HPDE6-E6E7 (cell line): ENCODE data around the gene AAK1.
"Not testable (repeated sequence)": the region's sequence is repeated elsewhere in the genome, so short reads cannot be mapped to it uniquely, and the experiment has no call there.

ENCODE experiments used
- DNase-seq: peaks from one replicate; pipeline ENCODE4 v3.0.0; 2011; ENCODE audit warnings: missing footprints; ENCODE audit errors: extremely low spot score

The AAK1 gene

DNA sequence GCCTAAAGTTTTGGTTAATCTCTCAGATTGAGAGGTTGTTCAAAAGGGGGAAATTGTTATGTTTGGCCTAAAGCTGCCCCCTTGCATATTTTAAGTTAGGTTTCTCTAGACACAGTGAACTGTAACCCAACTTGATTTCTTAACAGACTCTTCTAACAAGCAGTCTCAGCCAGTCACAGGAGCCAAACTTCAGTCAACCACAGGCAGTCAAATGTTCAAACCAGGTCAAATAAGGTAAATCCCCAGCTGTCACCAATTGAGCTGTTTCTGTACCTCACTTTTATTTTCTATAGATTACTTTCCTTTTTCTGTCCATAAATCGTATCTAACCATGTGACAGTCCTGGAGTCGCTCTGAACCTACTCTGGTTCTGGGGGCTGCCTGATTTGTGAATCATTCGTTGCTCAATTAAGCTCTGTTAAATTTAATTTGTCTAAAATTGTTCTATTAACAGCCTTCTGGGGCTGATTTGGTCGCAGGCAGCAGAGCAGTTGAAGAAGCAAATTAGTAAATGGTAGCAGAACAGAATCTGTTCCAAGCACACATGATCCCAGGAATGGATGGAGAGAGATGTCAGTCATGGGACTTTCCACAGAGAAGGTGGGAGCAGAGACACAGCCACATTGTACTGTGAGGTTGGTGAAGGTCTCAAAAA, 189.9 kb downstream of the AAK1 start:
- no peak for DNase-seq

DNA sequence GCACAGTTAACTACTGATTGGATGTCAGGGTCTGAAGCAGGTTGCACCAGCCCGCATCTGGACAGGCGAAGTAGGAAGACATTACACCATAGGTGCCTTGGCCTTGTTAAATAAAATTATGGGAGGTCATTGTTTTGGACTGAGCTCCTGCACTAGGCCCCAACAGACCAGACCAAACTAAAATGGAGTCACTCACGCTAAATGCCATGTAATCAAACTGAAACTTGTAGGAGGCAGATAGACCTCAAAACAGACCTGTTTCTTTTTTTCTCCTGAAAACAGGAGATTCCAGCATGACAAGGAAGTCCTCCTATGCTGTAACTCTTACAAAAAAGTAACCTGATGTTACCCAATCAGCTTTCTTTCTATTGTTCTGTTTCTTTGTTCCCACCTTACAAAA, 190.9 kb downstream of the AAK1 start:
- no peak for DNase-seq

DNA sequence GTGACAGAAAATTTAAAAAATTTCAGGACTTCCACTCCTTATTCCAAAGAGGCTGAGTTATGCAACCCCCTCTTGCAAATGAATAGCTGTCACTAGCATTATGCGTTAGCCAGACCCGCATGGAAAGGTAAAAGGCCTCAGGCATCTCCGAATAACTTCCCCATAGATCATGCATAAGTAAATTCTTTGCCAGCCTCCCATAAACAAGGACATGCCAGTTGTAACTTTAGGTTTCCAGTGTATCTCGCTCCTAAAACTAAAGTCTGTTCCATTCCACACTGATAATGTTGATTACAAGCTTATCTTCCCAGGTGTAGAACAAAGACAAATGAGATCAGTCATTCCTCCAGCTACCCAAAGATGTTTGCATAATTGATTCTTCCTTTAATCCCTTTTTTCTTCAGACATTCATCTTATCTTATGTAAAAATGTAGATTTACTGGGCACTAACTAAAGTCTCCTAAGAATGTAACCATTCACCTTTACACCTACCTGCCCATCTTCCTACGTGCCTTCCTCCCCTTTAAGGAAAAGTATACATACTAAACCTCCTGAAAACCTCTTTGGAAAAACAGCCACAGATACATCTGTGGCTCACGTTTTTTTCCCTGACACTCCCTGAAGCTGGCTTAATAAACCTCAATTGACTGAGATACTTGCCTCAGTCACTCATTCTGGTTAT, 192.7 kb downstream of the AAK1 start:
- DNase-seq: no peak

DNA sequence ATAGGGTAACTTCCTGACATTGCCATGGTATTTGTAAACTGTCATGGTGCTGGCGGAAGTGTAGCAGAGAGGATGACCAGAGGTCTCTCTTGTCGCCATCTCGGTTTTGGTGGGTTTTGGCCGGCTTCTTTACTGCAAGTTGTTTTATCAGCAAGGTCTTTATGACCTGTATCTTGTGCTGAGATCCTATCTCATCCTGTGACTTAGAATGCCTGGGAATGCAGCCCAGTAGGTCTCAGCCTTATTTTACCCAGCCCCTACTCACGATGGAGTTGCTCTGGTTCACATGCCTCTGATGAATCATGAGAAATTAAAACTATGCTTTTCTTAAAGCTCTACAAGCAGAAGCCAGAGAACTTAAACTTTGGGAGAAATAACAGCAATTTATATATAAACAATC, 193.6 kb downstream of the AAK1 start:
- DNase-seq: no peak

DNA sequence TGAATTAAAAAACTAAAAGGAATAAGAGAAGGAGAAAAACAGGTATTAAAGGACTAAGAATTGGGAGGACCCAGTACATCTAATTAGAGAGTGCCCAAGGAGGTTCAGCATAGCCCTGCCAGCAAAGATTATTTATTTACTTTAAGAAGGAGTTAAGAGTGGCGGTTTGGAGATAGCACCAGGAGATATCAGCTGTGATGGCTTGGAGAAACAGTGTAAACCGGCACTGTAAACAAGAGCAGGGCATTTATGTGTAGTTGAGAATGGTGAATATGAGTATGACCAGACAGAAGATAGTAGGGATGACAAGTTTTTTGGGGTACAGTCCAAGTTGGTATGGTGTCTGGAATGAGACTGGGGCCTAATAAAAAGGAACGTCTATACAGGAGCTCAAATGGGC, 199.9 kb downstream of the AAK1 start:
- DNase-seq: not testable (repeated sequence)

DNA sequence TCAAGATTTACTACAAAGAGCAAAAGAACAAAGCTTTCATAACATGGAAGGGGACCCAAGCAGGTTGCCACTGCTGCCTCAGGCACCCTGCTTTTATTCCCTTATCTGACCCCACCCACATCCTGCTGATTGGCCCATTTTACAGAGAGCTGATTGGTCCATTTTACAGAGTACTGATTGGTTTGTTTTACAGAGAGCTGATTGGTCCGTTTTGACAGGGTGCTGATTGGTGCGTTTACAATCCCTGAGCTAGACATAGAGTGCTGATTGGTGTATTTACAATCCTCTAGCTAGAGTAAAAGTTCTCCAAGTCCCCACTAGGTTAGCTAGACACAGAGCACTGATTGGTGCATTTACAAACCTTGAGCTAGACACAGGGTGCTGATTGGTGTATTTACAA, 204.0 kb downstream of the AAK1 start:
- DNase-seq: not testable (repeated sequence)

DNA sequence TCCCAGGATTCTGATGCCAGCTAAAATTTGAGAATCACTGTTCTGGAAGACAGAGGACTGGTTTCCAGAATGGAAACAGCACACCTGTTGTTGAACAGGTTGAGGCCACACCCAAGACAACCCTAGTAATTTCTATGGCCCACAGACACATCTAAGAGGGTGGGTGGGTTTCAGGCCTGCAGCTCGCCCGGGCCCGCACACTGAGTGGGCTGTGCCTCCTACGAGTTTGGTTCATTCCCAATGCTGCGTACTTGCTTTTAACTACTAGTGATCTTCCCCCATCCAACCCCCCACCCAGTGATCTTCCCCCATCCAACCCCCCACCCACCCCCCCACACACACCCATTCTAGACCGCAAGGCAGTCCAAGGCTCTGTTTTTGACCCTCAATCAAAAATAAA, 205.0 kb downstream of the AAK1 start:
- no peak for DNase-seq

DNA sequence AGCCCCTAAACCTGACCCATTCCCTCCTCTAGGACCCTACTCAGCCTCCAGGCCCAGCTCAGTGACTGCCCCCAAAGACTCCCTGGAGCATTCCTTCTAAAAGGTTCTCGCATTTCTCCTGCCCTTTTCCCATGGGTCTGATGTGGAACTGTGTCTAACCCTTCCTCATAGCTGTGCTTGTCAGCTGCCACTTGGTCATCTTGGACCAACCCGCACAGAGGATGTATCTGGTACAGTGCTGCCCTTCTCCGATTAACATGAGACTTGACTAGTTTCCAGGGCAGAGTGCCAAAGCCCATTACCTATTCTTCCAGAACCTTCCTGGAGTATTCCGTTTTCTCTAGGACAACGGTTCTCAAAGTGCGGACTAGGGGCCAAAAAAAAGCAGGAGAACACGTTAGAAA, 205.8 kb downstream of the AAK1 start:
- peak; percentile 19 for DNase-seq

DNA sequence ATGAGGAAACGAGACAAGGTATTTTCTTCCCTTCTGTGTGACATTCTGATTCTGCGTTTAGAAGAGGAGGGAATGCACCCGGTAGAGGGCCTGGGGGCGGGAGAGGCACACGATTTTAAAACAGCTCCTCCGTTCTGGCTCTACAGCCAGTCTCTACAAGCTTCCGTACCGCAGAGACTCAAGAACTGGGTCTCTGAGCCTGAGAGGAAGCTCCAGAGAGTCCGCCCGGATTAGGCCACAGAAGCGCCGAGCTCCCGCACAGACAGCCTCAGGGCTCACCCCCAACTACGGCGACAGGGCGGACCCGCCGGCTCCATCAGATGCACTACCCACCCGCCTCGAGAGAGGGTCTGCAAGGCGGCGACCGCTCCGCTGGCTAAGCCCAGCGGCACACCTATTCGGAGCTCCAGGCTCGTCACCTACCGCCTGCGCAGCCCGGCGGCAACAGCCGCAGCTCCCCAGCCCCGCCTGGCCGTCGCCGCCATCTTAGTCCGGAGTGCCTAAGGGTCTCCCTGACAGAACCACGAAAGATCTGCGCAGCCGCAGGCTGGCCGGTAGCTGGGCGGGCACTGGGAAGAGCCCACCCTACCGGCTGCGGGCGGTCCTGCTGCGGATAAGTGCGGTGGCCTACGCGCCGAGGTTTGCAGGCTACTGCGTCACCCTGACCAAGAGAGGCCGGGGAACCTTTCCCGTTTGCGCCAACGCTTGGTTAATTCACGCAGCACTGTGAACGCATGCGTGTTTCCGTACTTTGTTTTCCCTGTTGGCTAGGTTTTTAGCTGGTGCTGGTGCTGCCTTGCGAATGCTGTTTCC, 206.4 kb downstream of the AAK1 start, which contains the start of gene NFU1:
Gene NFU1, minus strand, starts transcription at position 498 of the 813 bp plus-strand sequence. Its CDS starts 13 bp downstream, at position 485.
- peak; percentile 91 for DNase-seq

DNA sequence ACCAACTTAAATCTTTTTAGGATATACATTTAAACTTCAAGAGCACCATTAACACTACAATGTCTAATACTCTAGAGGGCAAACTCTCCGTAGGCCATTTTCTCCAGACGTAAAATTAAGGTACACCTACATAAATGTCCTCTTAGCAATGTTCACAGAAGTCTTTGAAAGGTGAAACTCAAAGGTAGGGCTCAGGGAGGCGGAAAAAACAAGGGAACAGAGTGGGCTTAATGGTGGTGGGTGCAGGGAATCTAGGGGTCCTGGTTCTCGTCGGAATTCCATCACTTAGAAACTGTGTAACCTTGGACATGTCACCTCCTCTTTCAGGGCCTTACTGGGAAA, 207.0 kb downstream of the AAK1 start:
- peak; percentile 4 for DNase-seq

DNA sequence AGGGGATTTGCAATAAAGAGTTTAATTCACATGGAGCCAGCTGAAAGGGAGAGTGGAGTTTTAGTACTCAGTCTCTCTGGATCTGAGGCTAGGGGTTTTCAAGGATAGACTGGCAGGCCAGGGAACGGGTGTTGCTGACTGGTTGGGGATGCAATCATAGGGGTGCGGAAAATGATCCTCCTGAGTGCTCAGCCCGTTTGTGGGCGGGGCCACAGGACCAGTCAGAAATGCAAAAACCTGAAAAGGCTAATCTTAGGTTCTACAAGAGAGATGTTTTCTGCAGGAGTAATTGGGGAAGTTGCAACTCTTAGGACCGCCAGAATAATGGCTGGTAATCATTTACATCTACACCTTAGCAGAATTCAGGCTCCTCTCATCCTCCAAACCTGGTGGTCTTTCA, 208.8 kb downstream of the AAK1 start:
- no peak for DNase-seq

DNA sequence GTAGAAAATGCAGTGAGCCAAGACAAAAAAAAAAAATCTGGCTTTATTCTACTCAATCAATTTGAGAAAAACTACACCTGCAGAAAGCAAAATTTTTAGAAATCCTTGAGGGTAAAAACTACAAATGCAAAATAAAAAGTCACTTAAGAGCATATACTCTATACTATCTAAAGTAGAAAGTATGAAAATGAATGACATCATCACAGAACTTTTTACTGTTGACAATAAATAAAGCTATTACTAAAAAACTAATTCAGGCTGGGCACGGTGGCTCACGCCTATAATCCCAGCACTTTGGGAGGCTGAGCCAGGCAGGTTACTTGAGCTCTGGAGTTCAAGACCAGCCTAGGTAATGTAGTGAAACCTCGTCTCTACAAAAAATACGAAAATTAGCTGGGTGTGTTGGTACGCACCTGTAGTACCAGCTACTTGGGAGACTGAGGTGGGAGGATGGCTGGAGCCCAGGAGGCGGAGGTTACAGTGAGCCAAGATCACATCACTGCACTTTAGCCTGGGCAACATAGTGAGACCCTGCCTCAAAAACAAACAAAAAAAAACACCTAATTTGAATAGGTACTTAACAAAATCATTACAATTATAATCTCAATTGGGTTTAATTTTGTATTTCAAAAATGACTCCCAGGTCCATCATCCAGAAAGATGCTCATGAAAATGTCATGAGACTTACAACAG, 213.9 kb downstream of the AAK1 start:
- DNase-seq: no peak

DNA sequence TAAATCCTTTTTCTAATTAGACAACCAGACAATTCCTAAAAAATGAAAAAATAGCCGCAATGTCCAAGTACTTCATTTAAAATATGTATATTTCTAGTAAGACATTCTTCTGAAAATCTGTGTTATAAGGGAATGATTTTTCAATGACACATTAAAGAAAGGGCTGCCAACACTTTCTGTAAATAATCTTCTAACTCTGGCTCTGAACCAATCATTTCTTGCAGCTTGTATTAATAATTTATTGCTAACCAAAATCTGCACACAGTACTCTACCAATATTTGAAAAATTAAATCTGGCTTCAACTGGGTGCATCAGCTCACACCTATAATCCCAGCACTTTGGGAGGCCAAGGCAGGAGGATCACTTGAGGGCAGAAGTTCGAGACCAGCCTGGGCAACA, 214.6 kb downstream of the AAK1 start:
- no peak for DNase-seq

DNA sequence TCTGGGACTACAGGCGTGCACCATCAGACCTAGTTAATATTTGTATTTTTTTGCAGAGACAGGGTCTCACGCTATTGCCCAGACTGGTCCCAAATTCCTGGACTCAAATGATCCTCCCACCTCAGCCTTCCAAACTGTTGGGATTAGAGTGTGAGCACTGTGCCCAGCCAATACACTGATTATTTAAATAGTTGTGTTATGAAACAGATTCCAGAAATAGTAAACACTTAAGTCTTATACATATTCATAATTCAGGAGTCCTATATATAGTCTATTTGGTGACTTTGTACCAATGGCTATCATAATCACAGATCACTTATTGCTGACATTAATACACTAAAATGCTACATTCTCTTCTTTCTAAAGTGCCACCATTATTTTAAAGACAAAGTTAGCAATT, 219.1 kb downstream of the AAK1 start:
- no peak for DNase-seq

DNA sequence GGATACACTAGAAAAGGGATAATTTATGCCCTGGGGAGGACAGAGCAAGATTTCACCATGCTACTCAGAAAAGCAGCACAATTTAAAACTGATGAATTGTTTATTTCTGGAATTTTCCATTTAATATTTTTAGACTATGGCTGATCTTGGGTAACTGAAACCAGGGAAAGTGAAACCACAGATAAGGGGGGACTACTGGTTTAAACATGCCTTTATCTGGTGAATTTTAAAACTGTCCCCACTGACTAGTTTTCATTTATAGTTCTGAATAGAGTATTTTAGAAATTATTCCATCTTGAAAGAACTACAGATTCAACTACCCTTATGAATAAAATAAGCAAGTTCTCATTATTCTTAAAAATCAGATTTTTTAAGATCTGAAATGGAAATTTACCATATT, 221.3 kb downstream of the AAK1 start:
- DNase-seq: no peak

DNA sequence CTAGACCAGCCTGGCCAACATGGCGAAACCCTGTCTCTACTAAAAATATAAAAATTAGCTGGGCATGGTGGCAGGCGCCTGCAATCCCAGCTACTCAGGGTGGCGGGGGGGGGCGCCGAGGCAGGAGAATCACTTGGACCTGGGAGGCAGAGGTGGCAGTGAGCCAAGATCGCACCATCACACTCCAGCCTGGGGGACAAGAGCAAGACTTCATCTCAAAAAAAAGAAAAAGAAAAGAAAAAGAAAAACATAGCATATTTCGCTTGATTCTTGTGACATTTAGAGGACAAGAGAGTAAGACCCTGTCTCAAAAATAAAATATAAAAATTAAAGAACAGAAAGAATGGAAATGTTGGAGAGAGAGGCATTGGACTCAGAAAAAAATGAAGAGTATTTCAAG, 224.4 kb downstream of the AAK1 start:
- not testable (repeated sequence) for DNase-seq

DNA sequence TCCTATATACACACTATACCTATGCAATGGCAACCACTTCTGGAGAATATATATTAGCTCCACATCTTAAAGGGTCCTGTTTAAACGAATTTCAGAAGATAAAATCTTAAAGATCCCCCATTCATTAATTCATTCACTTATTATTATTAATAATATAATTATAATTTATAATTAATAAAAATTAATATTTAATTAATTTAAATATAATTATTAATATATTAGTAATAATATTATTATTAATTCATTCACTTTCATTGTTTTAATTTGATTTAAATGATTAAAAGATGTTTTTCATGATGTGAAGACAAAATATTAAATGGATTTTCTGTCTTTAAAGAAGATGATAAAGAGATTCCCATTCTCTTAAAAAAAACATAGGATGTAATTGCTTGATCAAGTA, 227.4 kb downstream of the AAK1 start:
- no peak for DNase-seq
